ENCODE data around the gene MTUS2.

GRCh38 chr13:29451976-29452375 lies 631.8 kb downstream of the MTUS2 start:
- TF ChIP-seq CTCF (IDR thresholded peaks at IDR 0.05): no peak
- no peak for TF ChIP-seq POLR2AphosphoS5 (IDR thresholded peaks at IDR 0.05)
- TF ChIP-seq POLR2A (IDR thresholded peaks at IDR 0.05): no peak
- TF ChIP-seq EP300 (IDR thresholded peaks at IDR 0.05): no peak
